OCI-LY1 (cell line): ENCODE measurements around the gene MSMP.

Experiments
- H2AFZ ChIP-seq: fragments of 200-600 bp; sonication (generic), shearing (Covaris generic); 2 replicates; pipeline ENCODE4 v1.6.0; 2014; ENCODE audit warnings: antibody characterized with exemption, mild to moderate bottlenecking, low read length
- H3F3A ChIP-seq: fragments of 200-600 bp; sonication (generic), shearing (Covaris generic); 2 replicates; pipeline ENCODE4 v1.6.0; 2014; ENCODE audit warnings: mild to moderate bottlenecking, antibody characterized with exemption, low read length, moderate library complexity; ENCODE audit not compliant: insufficient read depth
- H3K27ac ChIP-seq: fragments of 200-600 bp; sonication (generic); 2 replicates; pipeline ENCODE4 v1.5.1; 2014; ENCODE audit warnings: low read length, mixed run types, mild to moderate bottlenecking, low read depth; ENCODE audit not compliant: poor library complexity, severe bottlenecking
- H3K27me3 ChIP-seq: fragments of 200-600 bp; sonication (generic); 2 replicates; pipeline ENCODE4 v1.6.0; 2014; ENCODE audit warnings: antibody characterized with exemption, mild to moderate bottlenecking, low read length, moderate library complexity; ENCODE audit not compliant: insufficient read depth
- H3K36me3 ChIP-seq: fragments of 200-600 bp; sonication (generic); 2 replicates; pipeline ENCODE4 v1.6.1; 2014; ENCODE audit warnings: mild to moderate bottlenecking, antibody characterized with exemption, low read length, moderate library complexity, mixed read lengths; ENCODE audit not compliant: insufficient read depth
- H3K4me1 ChIP-seq: fragments of 200-600 bp; sonication (generic); 2 replicates; pipeline ENCODE4 v1.5.1; 2014; ENCODE audit warnings: mild to moderate bottlenecking, low read length, moderate library complexity; ENCODE audit not compliant: insufficient read depth, severe bottlenecking
- H3K4me2 ChIP-seq: fragments of 200-600 bp; sonication (generic), shearing (Covaris generic); 2 replicates; pipeline ENCODE4 v1.6.1; 2014; ENCODE audit warnings: low read length
- H3K4me3 ChIP-seq: fragments of 200-600 bp; sonication (generic); 2 replicates; pipeline ENCODE4 v1.5.1; 2014; ENCODE audit warnings: low read length, low read depth, mild to moderate bottlenecking, mixed read lengths; ENCODE audit not compliant: poor library complexity, severe bottlenecking
- H3K79me2 ChIP-seq: fragments of 200-600 bp; shearing (Covaris generic); 2 replicates; pipeline ENCODE4 v1.6.1; 2016; ENCODE audit warnings: mixed run types, low read length, mixed read lengths; ENCODE audit not compliant: insufficient read depth
- H3K9ac ChIP-seq: fragments of 200-600 bp; sonication (generic), shearing (Covaris generic); 2 replicates; pipeline ENCODE4 v1.6.1; 2014; ENCODE audit warnings: mild to moderate bottlenecking, low read length, mixed read lengths
- H3K9me2 ChIP-seq: fragments of 200-600 bp; sonication (generic), shearing (Covaris generic); 2 replicates; pipeline ENCODE4 v1.6.1; 2014; ENCODE audit warnings: low read depth, mild to moderate bottlenecking, low read length, mixed read lengths
- H3K9me3 ChIP-seq: fragments of 200-600 bp; shearing (Covaris generic); 2 replicates; pipeline ENCODE4 v1.6.1; 2014; ENCODE audit warnings: low read length, mixed read lengths
- H4K20me1 ChIP-seq: fragments of 200-600 bp; sonication (generic), shearing (Covaris generic); 2 replicates; pipeline ENCODE4 v1.6.0; 2016; ENCODE audit warnings: mild to moderate bottlenecking, low read length; ENCODE audit not compliant: insufficient read depth
- EZH2 ChIP-seq: fragments of 200-600 bp; sonication (generic), shearing (Covaris generic); IDR thresholded peaks from 2 replicates; pipeline ENCODE4 v1.8.0; 2017; ENCODE audit warnings: borderline replicate concordance, mixed run types, mild to moderate bottlenecking, antibody characterized with exemption, low read length, moderate library complexity, mixed read lengths
- TF ChIP-seq, protein P1 (sequence below): fragments of 200-600 bp; sonication (generic), shearing (Covaris generic); IDR thresholded peaks from 2 replicates; pipeline ENCODE4 v1.5.1; 2017; ENCODE audit warnings: mild to moderate bottlenecking, antibody characterized with exemption, low read length, moderate library complexity, mixed read lengths

Gene MSMP

GRCh38 chr9:35759795-35760194 lies 5.7 kb upstream of the MSMP start:
- TF ChIP-seq, protein P1, sequence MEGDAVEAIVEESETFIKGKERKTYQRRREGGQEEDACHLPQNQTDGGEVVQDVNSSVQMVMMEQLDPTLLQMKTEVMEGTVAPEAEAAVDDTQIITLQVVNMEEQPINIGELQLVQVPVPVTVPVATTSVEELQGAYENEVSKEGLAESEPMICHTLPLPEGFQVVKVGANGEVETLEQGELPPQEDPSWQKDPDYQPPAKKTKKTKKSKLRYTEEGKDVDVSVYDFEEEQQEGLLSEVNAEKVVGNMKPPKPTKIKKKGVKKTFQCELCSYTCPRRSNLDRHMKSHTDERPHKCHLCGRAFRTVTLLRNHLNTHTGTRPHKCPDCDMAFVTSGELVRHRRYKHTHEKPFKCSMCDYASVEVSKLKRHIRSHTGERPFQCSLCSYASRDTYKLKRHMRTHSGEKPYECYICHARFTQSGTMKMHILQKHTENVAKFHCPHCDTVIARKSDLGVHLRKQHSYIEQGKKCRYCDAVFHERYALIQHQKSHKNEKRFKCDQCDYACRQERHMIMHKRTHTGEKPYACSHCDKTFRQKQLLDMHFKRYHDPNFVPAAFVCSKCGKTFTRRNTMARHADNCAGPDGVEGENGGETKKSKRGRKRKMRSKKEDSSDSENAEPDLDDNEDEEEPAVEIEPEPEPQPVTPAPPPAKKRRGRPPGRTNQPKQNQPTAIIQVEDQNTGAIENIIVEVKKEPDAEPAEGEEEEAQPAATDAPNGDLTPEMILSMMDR = no peak
- TF ChIP-seq EZH2 = no peak
- H3K9me2 ChIP-seq = no peaks in the 10 kb centered on the region

DNA sequence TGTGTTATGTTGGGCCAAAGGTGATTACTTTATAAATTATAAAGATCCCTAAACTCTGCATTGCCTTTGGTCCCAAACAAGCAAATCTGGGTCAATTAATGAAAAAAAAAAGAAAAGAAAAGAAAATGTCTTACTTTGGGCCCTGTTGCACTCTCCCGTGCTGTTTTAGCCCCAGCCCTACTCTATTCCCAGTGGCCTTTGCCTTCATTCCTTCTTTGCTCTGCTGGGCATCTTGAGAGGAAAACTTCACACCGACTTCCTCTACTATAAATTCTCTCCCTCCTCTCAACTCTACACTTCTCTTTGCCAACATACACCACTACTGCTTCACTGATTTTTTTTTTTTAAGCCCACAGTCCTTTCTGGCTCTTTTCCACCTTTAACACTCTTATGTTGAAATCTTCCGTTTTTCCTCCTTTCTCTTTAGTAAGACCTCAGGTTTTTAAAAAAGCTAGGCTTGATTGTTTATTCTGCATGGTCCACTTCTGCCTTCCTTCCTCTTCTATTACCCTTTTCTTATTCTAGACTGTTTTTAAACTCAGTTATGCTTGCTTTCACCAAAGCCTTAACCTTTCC lies 4.5 kb upstream of the MSMP start:
- TF ChIP-seq, protein P1 = no peak
- TF ChIP-seq EZH2 = no peak
- no peaks in the 10 kb centered on the region for H3K79me2 ChIP-seq
- no peaks in the 10 kb centered on the region for H3K27me3 ChIP-seq
- H3K4me2 ChIP-seq = peak overlapping the region; percentile 96
- peak overlapping the region; percentile 91 for H3K27ac ChIP-seq
- H3K4me1 ChIP-seq = peaks cover 31% of the 10 kb centered on the region
- H2AFZ ChIP-seq = no peak overlapping the region
- H3K9me3 ChIP-seq = no peaks in the 10 kb centered on the region
- H3K36me3 ChIP-seq = 0 out of 2 replicates have a peak, but pooled peaks cover 4% of the 10 kb centered on the region
- H4K20me1 ChIP-seq = no peaks in the 10 kb centered on the region
- H3F3A ChIP-seq = no peaks in the 10 kb centered on the region
- peak overlapping the region; percentile 95; the same call in 1 of the 2 replicates for H3K9ac ChIP-seq
- H3K9me2 ChIP-seq = no peaks in the 10 kb centered on the region
- H3K4me3 ChIP-seq = peak overlapping the region; percentile 90

More at GRCh38 chr9:35759795-35760194, 5.7 kb upstream of the MSMP start:
- H4K20me1 ChIP-seq = no peaks in the 10 kb centered on the region
- no peak overlapping the region for H3K4me2 ChIP-seq
- no peak overlapping the region for H3K9ac ChIP-seq
- no peak overlapping the region for H3K27ac ChIP-seq
- peaks cover 31% of the 10 kb centered on the region for H3K4me1 ChIP-seq
- peaks cover 4% of the 10 kb centered on the region; the same call in 1 of the 2 replicates for H3K36me3 ChIP-seq
- H3K9me3 ChIP-seq = no peaks in the 10 kb centered on the region
- no peaks in the 10 kb centered on the region for H3K27me3 ChIP-seq
- no peak overlapping the region for H2AFZ ChIP-seq
- H3F3A ChIP-seq = no peaks in the 10 kb centered on the region
- no peaks in the 10 kb centered on the region for H3K79me2 ChIP-seq
- no peak overlapping the region for H3K4me3 ChIP-seq

GRCh38 chr9:35757892-35758275 lies 3.8 kb upstream of the MSMP start:
- Histone ChIP-seq H4K20me1 (no peaks in the 10 kb centered on the region), H3K9me3 (no peaks in the 10 kb centered on the region), H2AFZ (no peak overlapping the region), H3F3A (no peaks in the 10 kb centered on the region), H3K9me2 (no peaks in the 10 kb centered on the region), H3K4me1 (peaks cover 31% of the 10 kb centered on the region), H3K27ac (peak overlapping the region; percentile 91), H3K36me3 (peaks cover 10% of the 10 kb centered on the region; the same call in 1 of the 2 replicates), H3K4me2 (peak overlapping the region; percentile 96), H3K4me3 (peak overlapping the region; percentile 90), H3K27me3 (no peaks in the 10 kb centered on the region), H3K9ac (peak overlapping the region; percentile 95), H3K79me2 (no peaks in the 10 kb centered on the region)
- no peak for TF ChIP-seq EZH2
